CD4-positive, alpha-beta T cell (primary cell): Measurements from ENCODE around the gene OLFML1. TPM values are rescaled to one million over a fixed set of nuclear protein-coding genes. Genes with fewer than 3 reads are reported as not detected.

Experiments
- ATAC-seq: fragments of 200-7000 bp; cut with Tn5 transposase; one replicate; pipeline ENCODE4 v1.10.0; 2022; ENCODE audit warnings: mild to moderate bottlenecking; ENCODE audit not compliant: poor library complexity
- CTCF ChIA-PET: fragments of 350-600 bp; sonication (Branson Sonifier 250); formaldehyde crosslinking; loops from one replicate; lab custom pipeline; 2021; ENCODE audit warnings: antibody characterized with exemption, inconsistent platforms; lab: Charles Lee
- POLR2A ChIA-PET: fragments of 350-600 bp; sonication (Branson Sonifier 250); formaldehyde crosslinking; loops from one replicate; lab custom pipeline; 2021; ENCODE audit warnings: antibody characterized with exemption, inconsistent platforms; lab: Charles Lee
- DNase-seq, 14 experiments: peaks; one replicate each; pipeline ENCODE4 v3.0.0-alpha.2; 2013 to 2020; ENCODE audit warnings: mixed read lengths in 2 of 14
- H3K27ac ChIP-seq, 2 donors: one replicate each; pipeline versions ENCODE4 v1.5.1 to v1.7.0; 2013; ENCODE audit warnings: low read length in 2 of 2, low read depth in 1 of 2, mild to moderate bottlenecking in 1 of 2
- H3K27me3 ChIP-seq, 2 experiments: 1 replicate in 1 of 2; 2 replicates in 1 of 2; pipeline versions ENCODE4 v1.6.1 to v1.7.0; 2013; ENCODE audit warnings: low read length in 2 of 2, control low read depth in 1 of 2, mild to moderate bottlenecking in 1 of 2, moderate library complexity in 1 of 2; ENCODE audit not compliant: insufficient read depth in 2 of 2, control insufficient read depth in 1 of 2
- H3K36me3 ChIP-seq: one replicate; pipeline ENCODE4 v1.6.1; 2013; ENCODE audit warnings: low read length, control low read depth; ENCODE audit not compliant: insufficient read depth
- H3K4me1 ChIP-seq: one replicate; pipeline ENCODE4 v1.6.1; 2013; ENCODE audit warnings: low read length, control low read depth; ENCODE audit not compliant: insufficient read depth
- H3K4me3 ChIP-seq: one replicate; pipeline ENCODE4 v1.5.1; 2013; ENCODE audit warnings: mild to moderate bottlenecking, low read length, moderate library complexity
- H3K9me3 ChIP-seq, 2 experiments: 1 replicate in 1 of 2; 2 replicates in 1 of 2; pipeline versions ENCODE4 v1.6.1 to v1.7.0; 2013; ENCODE audit warnings: low read length in 2 of 2, mild to moderate bottlenecking in 2 of 2, control low read depth in 1 of 2, moderate library complexity in 1 of 2; ENCODE audit not compliant: control insufficient read depth in 1 of 2, insufficient read depth in 1 of 2
- H3K27ac Mint-ChIP-seq: one replicate; pipeline ENCODE4 v1.8.0; 2020; ENCODE audit warnings: mixed read lengths
- H3K27me3 Mint-ChIP-seq: one replicate; pipeline ENCODE4 v1.8.0; 2021; ENCODE audit warnings: mixed read lengths
- H3K36me3 Mint-ChIP-seq: one replicate; pipeline ENCODE4 v1.8.0; 2021; ENCODE audit warnings: low read depth, mixed read lengths
- H3K4me1 Mint-ChIP-seq: one replicate; pipeline ENCODE4 v1.8.0; 2021; ENCODE audit warnings: low read depth, mixed read lengths
- H3K4me3 Mint-ChIP-seq: one replicate; pipeline ENCODE4 v1.8.0; 2020; ENCODE audit warnings: mild to moderate bottlenecking, mixed read lengths
- H3K9me3 Mint-ChIP-seq: one replicate; pipeline ENCODE4 v1.8.0; 2020; ENCODE audit warnings: mixed read lengths
- CTCF ChIP-seq: fragments of 200-600 bp; IDR thresholded peaks from one replicate; pipeline ENCODE4 v1.8.0; 2022; ENCODE audit warnings: antibody characterized with exemption, mild to moderate bottlenecking
- intact Hi-C, 2 experiments: fragments of 100-400 bp; cut with DNase I in 1 of 2; cut with micrococcal nuclease in 1 of 2; formaldehyde crosslinking; loops; one replicate each; pipeline versions ENCODE4 v1.15.1 to v1.9.0; 2023 to 2025; cut with DNase I, micrococcal nuclease
- total RNA-seq, 174 experiments: library from RNA in 2 of 174; stranded (reverse) in 2 of 174; gene quantifications; one replicate each; pipeline ENCODE4 v1.2.3 and lab custom pipeline; 2021 to 2026

Gene OLFML1
- total RNA-seq, 2 experiments from 2014 or later: not detected

- no peaks in the 10 kb centered on the region for H3K27me3 ChIP-seq
- peaks cover 20% of the 10 kb centered on the region for H3K4me1 ChIP-seq
- H3K27me3 Mint-ChIP-seq: no peaks in the 10 kb centered on the region
- no peak overlapping the region for H3K27ac ChIP-seq
- peak overlapping the region; percentile 73 for H3K27ac Mint-ChIP-seq
- ChIA-PET CTCF (no interaction called here), POLR2A (interaction anchor here (1.3 to 3.8 kb wide), 2 partner anchors 10 to 11 kb away, joined by 3 to 30 read pairs; partner anchors contain the start of gene PPFIBP2)
- H3K36me3 ChIP-seq: no peaks in the 10 kb centered on the region
- no peak overlapping the region for H3K4me3 ChIP-seq
- intact Hi-C loops: loop anchor here in 1 of 2 experiments (10.0 kb wide), 1 partner anchor 771 kb away; no protein-coding TSS in a partner anchor
- no peak for TF ChIP-seq CTCF
- H3K4me3 Mint-ChIP-seq: peak overlapping the region; percentile 57
- H3K36me3 Mint-ChIP-seq: no peaks in the 10 kb centered on the region
- ATAC-seq (no peak), DNase-seq (no peak)
- no peaks in the 10 kb centered on the region for H3K9me3 Mint-ChIP-seq
- peaks cover 73% of the 10 kb centered on the region for H3K4me1 Mint-ChIP-seq
- no peaks in the 10 kb centered on the region for H3K9me3 ChIP-seq
These were observed 40.1 kb downstream of the OLFML1 start for GRCh38 chr11:7525424-7525823.

- peak in 12 of 14 experiments; percentile 8 to 84 (median 38) for DNase-seq
- peaks cover 20% of the 10 kb centered on the region for H3K4me1 ChIP-seq
- Mint-ChIP-seq H3K4me1 (peaks cover 86% of the 10 kb centered on the region), H3K36me3 (no peaks in the 10 kb centered on the region), H3K27ac (peak overlapping the region; percentile 86), H3K9me3 (no peaks in the 10 kb centered on the region), H3K4me3 (peak overlapping the region; percentile 43), H3K27me3 (no peaks in the 10 kb centered on the region)
- ATAC-seq: peak; percentile 97
- peak overlapping the region in 1 of 2 donors; percentile 46 for H3K27ac ChIP-seq
- POLR2A ChIA-PET: interaction anchor here (0.9 to 3.8 kb wide), 2 partner anchors 10 to 13 kb away, joined by 3 to 30 read pairs; partner anchors contain the start of gene PPFIBP2
- intact Hi-C loops: loop anchor here (1.0 to 10.0 kb wide), 2 partner anchors 14 to 772 kb away; partner anchors contain the start of gene PPFIBP2 (in 1 of the 2)
- CTCF ChIA-PET: interaction anchor here (1.3 kb wide), 1 partner anchor 14 kb away, joined by 4 read pairs; the partner anchor contains the start of gene PPFIBP2
- no peaks in the 10 kb centered on the region for H3K9me3 ChIP-seq
- TF ChIP-seq CTCF: no peak
- no peaks in the 10 kb centered on the region for H3K36me3 ChIP-seq
- H3K27me3 ChIP-seq: no peaks in the 10 kb centered on the region
- peak overlapping the region; percentile 20 for H3K4me3 ChIP-seq
These were observed 41.7 kb downstream of the OLFML1 start for GRCh38 chr11:7527029-7527428.

- no peaks in the 10 kb centered on the region for H3K9me3 Mint-ChIP-seq
- H3K4me1 Mint-ChIP-seq: peaks cover 89% of the 10 kb centered on the region
- peak overlapping the region; percentile 36 for H3K4me3 Mint-ChIP-seq
- TF ChIP-seq CTCF: no peak
- no peaks in the 10 kb centered on the region for H3K36me3 ChIP-seq
- H3K27me3 ChIP-seq: no peaks in the 10 kb centered on the region
- ATAC-seq (no peak), DNase-seq (no peak)
- H3K4me3 ChIP-seq: no peak overlapping the region
- no peaks in the 10 kb centered on the region for H3K9me3 ChIP-seq
- ChIA-PET POLR2A (interaction anchor here (1.4 kb wide), 1 partner anchor 8 kb away, joined by 8 read pairs; no protein-coding TSS in a partner anchor), CTCF (no interaction called here)
- intact Hi-C loops: loop anchor here in 1 of 2 experiments (10.0 kb wide), 1 partner anchor 774 kb away; no protein-coding TSS in a partner anchor
- H3K27me3 Mint-ChIP-seq: no peaks in the 10 kb centered on the region
- H3K4me1 ChIP-seq: peaks cover 20% of the 10 kb centered on the region
- H3K27ac ChIP-seq: peak overlapping the region in 1 of 2 donors; percentile 35
- peak overlapping the region; percentile 86 for H3K27ac Mint-ChIP-seq
- no peaks in the 10 kb centered on the region for H3K36me3 Mint-ChIP-seq
These were observed 43.3 kb downstream of the OLFML1 start for GRCh38 chr11:7528514-7529049.
